ENCODE results near the gene RABL2A. TPM values are rescaled to one million over a fixed set of nuclear protein-coding genes. Genes with fewer than 3 reads are reported as not detected.

RABL2A gene
- 4.1 and 5.2 TPM in 2 replicates for total RNA-seq

GRCh38 chr2:113626616-113627330 is at the start of gene RABL2A:
TSS of gene RABL2A (plus strand) at chr2:113627266. CDS start at chr2:113628607, 1,341 bp downstream.

Other genes with a start within 250 kb of the RABL2A start
- 23.2 and 27.6 TPM in 2 replicates for gene ZNG1B, start 189.6 kb upstream of the RABL2A start, total RNA-seq
- gene FOXD4L1, start 128.6 kb upstream of the RABL2A start, total RNA-seq, result under 0.01 TPM in 1 of 2 replicates, not detected in the other
- 118 and 129 TPM in 2 replicates for gene SLC35F5, start 129.4 kb downstream of the RABL2A start, total RNA-seq